SK-N-SH (cell line): ENCODE measurements around the gene IFNW1.

ENCODE experiments used
- CTCF ChIP-seq: fragments of 200-600 bp; sonication (generic); IDR thresholded peaks from 2 replicates; pipeline ENCODE4 v1.6.1; 2017; ENCODE audit warnings: antibody characterized with exemption, mild to moderate bottlenecking, moderate library complexity
- EP300 ChIP-seq, 2 experiments: IDR thresholded peaks; 2 replicates each; pipeline versions ENCODE4 v1.4.0 to v1.6.1; 2012; ENCODE audit warnings: borderline replicate concordance in 1 of 2, low read depth in 1 of 2, low read length in 1 of 2
- MAX ChIP-seq: IDR thresholded peaks from 2 replicates; pipeline ENCODE4 v1.4.0; 2012; ENCODE audit warnings: low read depth
- POLR2AphosphoS5 ChIP-seq: IDR thresholded peaks from 2 replicates; pipeline ENCODE4 v1.6.1; 2012; ENCODE audit warnings: low read depth, low read length
- RAD21 ChIP-seq: IDR thresholded peaks from 2 replicates; pipeline ENCODE4 v1.6.1; 2012; ENCODE audit warnings: mild to moderate bottlenecking, low read length
- REST ChIP-seq: IDR thresholded peaks from 2 replicates; pipeline ENCODE4 v1.6.1; 2012; ENCODE audit warnings: mild to moderate bottlenecking, low read depth, low read length, moderate library complexity
- SMC3 ChIP-seq: IDR thresholded peaks from 2 replicates; pipeline ENCODE4 v1.6.1; 2012; ENCODE audit warnings: low read depth, low read length, improper control_type of control experiment
- YY1 ChIP-seq: IDR thresholded peaks from 2 replicates; pipeline ENCODE4 v1.4.0; 2012; ENCODE audit warnings: low read depth, mild to moderate bottlenecking
- TF ChIP-seq, protein P1 (sequence below): fragments of 150-350 bp; IDR thresholded peaks from 2 replicates; pipeline ENCODE4 v1.6.1; 2017; ENCODE audit warnings: antibody characterized with exemption, low read length, low read depth, borderline replicate concordance
- TF ChIP-seq, protein P2 (sequence below): IDR thresholded peaks from 2 replicates; pipeline ENCODE4; 2012

- no peak for TF ChIP-seq POLR2AphosphoS5
- TF ChIP-seq CTCF = no peak
- TF ChIP-seq, protein P1, sequence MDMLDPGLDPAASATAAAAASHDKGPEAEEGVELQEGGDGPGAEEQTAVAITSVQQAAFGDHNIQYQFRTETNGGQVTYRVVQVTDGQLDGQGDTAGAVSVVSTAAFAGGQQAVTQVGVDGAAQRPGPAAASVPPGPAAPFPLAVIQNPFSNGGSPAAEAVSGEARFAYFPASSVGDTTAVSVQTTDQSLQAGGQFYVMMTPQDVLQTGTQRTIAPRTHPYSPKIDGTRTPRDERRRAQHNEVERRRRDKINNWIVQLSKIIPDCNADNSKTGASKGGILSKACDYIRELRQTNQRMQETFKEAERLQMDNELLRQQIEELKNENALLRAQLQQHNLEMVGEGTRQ = no peak
- TF ChIP-seq MAX = no peak
- no peak for TF ChIP-seq REST
- no peak for TF ChIP-seq EP300 (IDR thresholded peaks at IDR 0.05; ENCODE audit: borderline replicate concordance in 1 of 2, low read depth in 1 of 2, low read length in 1 of 2)
- no peak for TF ChIP-seq SMC3
- no peak for TF ChIP-seq YY1
- TF ChIP-seq RAD21 = no peak
- TF ChIP-seq, protein P2, sequence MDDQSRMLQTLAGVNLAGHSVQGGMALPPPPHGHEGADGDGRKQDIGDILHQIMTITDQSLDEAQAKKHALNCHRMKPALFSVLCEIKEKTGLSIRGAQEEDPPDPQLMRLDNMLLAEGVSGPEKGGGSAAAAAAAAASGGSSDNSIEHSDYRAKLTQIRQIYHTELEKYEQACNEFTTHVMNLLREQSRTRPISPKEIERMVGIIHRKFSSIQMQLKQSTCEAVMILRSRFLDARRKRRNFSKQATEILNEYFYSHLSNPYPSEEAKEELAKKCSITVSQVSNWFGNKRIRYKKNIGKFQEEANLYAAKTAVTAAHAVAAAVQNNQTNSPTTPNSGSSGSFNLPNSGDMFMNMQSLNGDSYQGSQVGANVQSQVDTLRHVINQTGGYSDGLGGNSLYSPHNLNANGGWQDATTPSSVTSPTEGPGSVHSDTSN = no peak
Observed at GRCh38 chr9:21144603-21145002, 3.0 kb upstream of the IFNW1 start.
